Activated naive CD4-positive, alpha-beta T cell treated with anti-CD3 and anti-CD28 coated beads, Interleukin-2, amount 50 U/mL, for 16 hours (primary cell): ENCODE measurements around the gene AP2S1.

ENCODE experiments used
- DNase-seq: peaks from one replicate; pipeline ENCODE4 v3.0.0-alpha.2; 2020

Gene AP2S1

GRCh38 chr19:46797881-46798280, 52.8 kb downstream of the AP2S1 start:
- DNase-seq, result no peak

GRCh38 chr19:46791944-46792343, 58.7 kb downstream of the AP2S1 start:
- DNase-seq, result no peak

DNA sequence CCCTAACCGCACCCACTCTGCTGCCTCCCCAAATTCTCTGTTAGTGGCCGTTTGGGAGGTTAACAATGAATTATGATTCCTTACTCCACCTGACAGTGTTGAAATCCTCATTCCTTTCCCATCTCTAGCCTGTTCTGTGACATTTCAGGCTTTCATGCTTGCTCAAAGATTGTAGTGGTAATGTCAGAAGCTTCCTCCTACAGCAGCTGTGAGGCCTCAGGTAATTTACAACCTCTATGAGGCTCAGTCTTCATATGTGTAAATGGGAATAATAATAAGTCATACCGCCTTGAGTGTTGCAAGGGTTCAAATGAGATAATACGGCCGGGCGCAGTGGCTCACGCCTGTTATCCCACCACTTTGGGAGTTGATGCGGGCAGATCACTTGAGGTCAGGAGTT, 61.3 kb downstream of the AP2S1 start:
- DNase-seq, result no peak

DNA sequence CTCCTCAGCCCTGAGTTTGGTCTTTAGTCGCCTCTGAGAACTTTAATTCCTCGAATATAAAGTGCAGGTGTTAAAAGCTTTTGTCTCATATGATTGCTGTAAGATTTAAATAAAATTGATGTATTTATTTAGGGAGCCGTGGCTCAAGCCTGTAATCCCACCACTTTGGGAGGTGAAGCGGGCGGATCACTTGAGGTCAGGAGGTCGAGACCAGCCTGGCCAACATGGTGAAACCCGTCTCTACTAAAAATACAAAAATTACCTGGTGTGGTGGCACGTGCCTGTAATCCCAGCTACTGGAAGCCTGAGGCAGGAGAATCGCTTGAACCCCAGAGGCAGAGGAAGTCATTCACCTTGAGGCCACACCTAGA, 61.7 kb downstream of the AP2S1 start:
- no peak for DNase-seq

DNA sequence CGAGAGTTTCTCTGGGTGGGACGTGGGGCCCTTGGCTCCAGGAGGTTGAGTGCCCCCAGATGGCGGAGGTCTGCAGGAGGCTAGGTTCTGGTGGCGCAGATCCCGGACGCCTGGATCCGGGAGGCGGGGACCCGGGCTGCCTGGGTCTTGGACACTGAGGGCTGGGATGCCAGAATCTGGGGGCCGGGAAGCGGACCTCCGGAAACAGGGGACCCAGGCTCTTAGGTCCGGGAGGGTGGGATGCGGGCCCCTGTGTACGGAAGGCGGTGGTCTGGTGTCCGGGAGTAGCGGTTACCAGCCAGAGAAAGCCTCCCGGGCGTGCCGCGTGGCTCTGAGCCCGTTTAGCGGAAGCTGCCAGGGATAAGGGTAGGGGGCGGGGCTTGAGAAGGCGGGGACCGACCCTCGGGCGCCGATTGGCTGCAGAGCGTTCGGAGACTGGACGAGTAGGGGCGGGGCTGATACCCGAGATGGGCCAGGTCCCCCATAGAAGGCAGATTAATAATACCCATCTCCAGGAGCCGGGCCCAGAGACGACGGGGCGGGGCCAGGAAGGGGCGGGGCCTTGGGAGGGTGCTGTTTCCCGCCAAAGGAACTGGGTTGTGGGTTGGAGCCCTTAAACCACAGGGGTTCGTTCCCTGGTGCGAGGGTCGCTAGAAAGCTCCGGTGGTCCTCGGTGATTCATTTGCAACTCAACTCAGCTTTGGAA, 62.2 kb downstream of the AP2S1 start, which contains the start of gene SLC1A5:
Gene SLC1A5 (minus strand): TSS at position 333 of the 706 bp plus-strand sequence. CDS start 629 bp downstream, outside the sequence.
- DNase-seq, result peak; percentile 99
